ENCODE results near the gene MRPS12. TPM values are rescaled to one million over a fixed set of nuclear protein-coding genes. Genes with fewer than 3 reads are reported as not detected.
"Not testable (repeated sequence)": the region's sequence is repeated elsewhere in the genome, so short reads cannot be mapped to it uniquely, and the experiment has no call there.

The MRPS12 gene
- total RNA-seq, 1 experiment from 2014 or later, result 82.5 TPM

GRCh38 chr19:38964738-38965137 lies 34.0 kb downstream of the MRPS12 start:
- no peaks in the 10 kb centered on the region for H3K9me3 ChIP-seq
- BruUV-seq (replicated peaks), result no TSS peak
- CTCF ChIA-PET, result no interaction called here
- POLR2A ChIA-PET, result no interaction called here
- no peak for TF ChIP-seq CTCF (IDR thresholded peaks at IDR 0.05; ENCODE audit: insufficient read depth in 1 of 2, low read depth in 1 of 2, low read length in 1 of 2, severe bottlenecking in 1 of 2, unreplicated experiment in 1 of 2)
- Mint-ChIP-seq H3K36me3 (ENCODE audit: insufficient read depth, unreplicated experiment) (peaks cover 16% of the 10 kb centered on the region), H3K9me3 (ENCODE audit: unreplicated experiment) (no peaks in the 10 kb centered on the region), H3K27ac (ENCODE audit: unreplicated experiment) (no peak overlapping the region), H3K27me3 (ENCODE audit: insufficient read depth, unreplicated experiment) (no peaks in the 10 kb centered on the region), H3K4me1 (ENCODE audit: low read depth, unreplicated experiment) (peaks cover 11% of the 10 kb centered on the region), H3K4me3 (ENCODE audit: unreplicated experiment) (no peak overlapping the region)
- H3K4me3 ChIP-seq (ENCODE audit: low read depth, low read length), result no peak overlapping the region
- no peaks in the 10 kb centered on the region for H3K27me3 ChIP-seq (replicated peaks; ENCODE audit: control insufficient read depth, insufficient read depth, low read length)
- peaks cover 1% of the 10 kb centered on the region; the same call in 1 of the 2 replicates for H3K36me3 ChIP-seq (ENCODE audit: control insufficient read depth, insufficient read depth, low read length)
- no peaks in the 10 kb centered on the region; the same call in 1 of the 2 replicates for H3K4me1 ChIP-seq
- DNase-seq, result no peak
- intact Hi-C loops (cut with micrococcal nuclease; ENCODE audit: unreplicated experiment), result no loop called here

- POLR2A ChIA-PET, result not testable (repeated sequence)
Measured at GRCh38 chr19:38966149-38966548, 35.4 kb downstream of the MRPS12 start.

GRCh38 chr19:38970664-38971532 lies 40.2 kb downstream of the MRPS12 start:
- CTCF ChIA-PET, result interaction anchor here (0.6 kb wide), 2 partner anchors 38 to 40 kb away, joined by 7 to 9 read pairs; no protein-coding TSS in a partner anchor
- Mint-ChIP-seq H3K27ac (ENCODE audit: unreplicated experiment) (no peak overlapping the region), H3K4me1 (ENCODE audit: low read depth, unreplicated experiment) (no peaks in the 10 kb centered on the region), H3K4me3 (ENCODE audit: unreplicated experiment) (no peak overlapping the region), H3K9me3 (ENCODE audit: unreplicated experiment) (no peaks in the 10 kb centered on the region), H3K36me3 (ENCODE audit: insufficient read depth, unreplicated experiment) (peaks cover 27% of the 10 kb centered on the region), H3K27me3 (ENCODE audit: insufficient read depth, unreplicated experiment) (no peaks in the 10 kb centered on the region)
- H3K4me3 ChIP-seq (ENCODE audit: low read depth, low read length), result no peak overlapping the region
- H3K27me3 ChIP-seq (replicated peaks; ENCODE audit: control insufficient read depth, insufficient read depth, low read length), result no peaks in the 10 kb centered on the region
- H3K36me3 ChIP-seq (ENCODE audit: control insufficient read depth, insufficient read depth, low read length), result no peaks in the 10 kb centered on the region; the same call in 1 of the 2 replicates
- no peak for DNase-seq
- BruUV-seq (replicated peaks), result no TSS peak
- no peaks in the 10 kb centered on the region for H3K9me3 ChIP-seq
- TF ChIP-seq CTCF (IDR thresholded peaks at IDR 0.05; ENCODE audit: insufficient read depth in 1 of 2, low read depth in 1 of 2, low read length in 1 of 2, severe bottlenecking in 1 of 2, unreplicated experiment in 1 of 2), result no peak
- intact Hi-C loops (cut with micrococcal nuclease; ENCODE audit: unreplicated experiment), result no loop called here
- H3K4me1 ChIP-seq, result 0 out of 2 replicates have a peak, but pooled peaks cover 5% of the 10 kb centered on the region
- POLR2A ChIA-PET, result interaction anchor here (0.6 kb wide), 2 partner anchors 60 to 440 kb away, joined by 4 read pairs; no protein-coding TSS in a partner anchor

More at GRCh38 chr19:38966149-38966548, 35.4 kb downstream of the MRPS12 start:
- DNase-seq; H3K4me3 Mint-ChIP-seq (ENCODE audit: unreplicated experiment); H3K9me3 Mint-ChIP-seq (ENCODE audit: unreplicated experiment); H3K36me3 ChIP-seq (ENCODE audit: control insufficient read depth, insufficient read depth, low read length); intact Hi-C loops (cut with micrococcal nuclease; ENCODE audit: unreplicated experiment); BruUV-seq (replicated peaks); H3K9me3 ChIP-seq; H3K4me1 ChIP-seq; H3K27ac Mint-ChIP-seq (ENCODE audit: unreplicated experiment); H3K4me3 ChIP-seq (ENCODE audit: low read depth, low read length); H3K27me3 Mint-ChIP-seq (ENCODE audit: insufficient read depth, unreplicated experiment); H3K27me3 ChIP-seq (replicated peaks; ENCODE audit: control insufficient read depth, insufficient read depth, low read length): not testable (repeated sequence)
- peaks cover 20% of the 10 kb centered on the region for H3K36me3 Mint-ChIP-seq (ENCODE audit: insufficient read depth, unreplicated experiment)
- CTCF ChIA-PET, result interaction anchor here (0.7 to 1.6 kb wide), 2 partner anchors 10 to 202 kb away, joined by 3 to 5 read pairs; no protein-coding TSS in a partner anchor
- H3K4me1 Mint-ChIP-seq (ENCODE audit: low read depth, unreplicated experiment), result peaks cover 11% of the 10 kb centered on the region

All from Caco-2 (cell line).